NCI-H2171 treated with DMSO at 0.1 percent for 48 hours (cell line): ENCODE results near the gene OR10V1.
"Not testable (repeated sequence)": the region's sequence is repeated elsewhere in the genome, so short reads cannot be mapped to it uniquely, and the experiment has no call there.

Experiments
- DNase-seq: peaks from one replicate; lab custom pipeline; 2025; lab: John Stamatoyannopoulos, UW

OR10V1 gene

DNA sequence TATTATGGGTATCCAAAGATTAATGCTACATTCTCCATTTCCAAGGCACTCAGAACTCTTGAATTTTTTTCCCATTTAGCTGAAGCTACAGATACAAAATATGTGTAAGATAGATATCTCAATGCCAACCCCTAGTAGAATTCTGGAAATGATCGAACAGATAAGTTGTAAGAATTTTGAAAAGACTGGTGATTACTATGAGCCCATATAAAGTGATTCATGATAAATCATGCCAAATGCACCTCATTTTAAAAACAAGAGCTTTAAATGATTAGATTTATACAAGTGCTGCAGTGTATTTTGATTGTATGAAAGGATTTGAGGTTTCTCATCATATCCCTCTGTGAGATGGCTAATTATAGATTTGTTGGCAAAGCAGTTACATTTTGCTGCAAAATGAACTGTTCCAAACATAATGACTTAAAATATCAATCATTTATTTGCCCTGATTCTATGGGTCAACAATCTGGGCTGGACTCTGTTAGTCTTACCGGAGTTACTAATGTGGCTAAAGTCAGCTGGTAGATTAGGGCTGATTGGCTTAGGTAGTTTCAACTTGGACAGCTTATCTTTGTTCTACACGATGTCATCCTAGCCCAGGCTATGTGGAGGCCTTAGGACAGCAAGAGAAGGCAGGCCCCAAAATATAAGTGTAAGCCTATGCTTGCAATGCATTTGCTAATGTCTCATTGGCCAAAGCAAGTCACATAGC, 3.4 kb downstream of the OR10V1 start:
- DNase-seq, result no peak

DNA sequence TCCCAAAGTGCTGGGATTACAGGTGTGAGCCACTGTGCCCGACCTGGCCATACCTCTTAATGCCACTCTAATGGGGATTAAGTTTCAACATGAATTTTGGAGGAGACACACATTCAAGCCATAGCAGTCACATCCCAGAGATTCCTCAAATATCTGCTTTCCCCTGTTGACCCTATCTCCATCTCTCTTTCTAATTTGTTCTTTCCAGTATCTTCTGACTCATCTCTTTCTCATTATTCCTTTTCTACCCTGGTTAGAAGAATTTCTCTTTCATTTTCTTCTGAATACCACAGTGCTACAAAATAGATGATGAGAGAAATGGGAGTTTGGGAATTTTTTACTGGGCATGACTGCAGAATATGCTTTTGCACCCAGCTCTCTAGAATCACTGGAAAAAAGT, 5.1 kb downstream of the OR10V1 start:
- no peak for DNase-seq

DNA sequence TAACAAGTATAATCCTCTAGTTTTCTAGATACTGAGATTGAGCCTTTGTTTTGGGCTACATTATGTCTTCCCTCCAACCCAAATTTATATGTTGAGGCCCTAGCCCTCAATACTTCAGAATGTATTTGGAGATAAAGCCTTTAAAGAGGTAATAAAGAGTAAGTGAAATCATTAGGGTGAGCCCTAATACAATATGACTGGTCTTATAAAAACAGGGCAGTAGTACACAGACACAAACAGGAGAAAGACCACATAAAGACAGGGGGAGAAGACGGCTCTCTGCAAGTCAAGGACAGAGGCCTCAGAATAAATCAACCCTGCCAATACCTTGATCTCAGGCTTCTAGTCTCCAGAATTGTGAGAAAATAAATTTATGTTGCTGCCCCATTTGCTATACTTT, 6.3 kb downstream of the OR10V1 start:
- no peak for DNase-seq

DNA sequence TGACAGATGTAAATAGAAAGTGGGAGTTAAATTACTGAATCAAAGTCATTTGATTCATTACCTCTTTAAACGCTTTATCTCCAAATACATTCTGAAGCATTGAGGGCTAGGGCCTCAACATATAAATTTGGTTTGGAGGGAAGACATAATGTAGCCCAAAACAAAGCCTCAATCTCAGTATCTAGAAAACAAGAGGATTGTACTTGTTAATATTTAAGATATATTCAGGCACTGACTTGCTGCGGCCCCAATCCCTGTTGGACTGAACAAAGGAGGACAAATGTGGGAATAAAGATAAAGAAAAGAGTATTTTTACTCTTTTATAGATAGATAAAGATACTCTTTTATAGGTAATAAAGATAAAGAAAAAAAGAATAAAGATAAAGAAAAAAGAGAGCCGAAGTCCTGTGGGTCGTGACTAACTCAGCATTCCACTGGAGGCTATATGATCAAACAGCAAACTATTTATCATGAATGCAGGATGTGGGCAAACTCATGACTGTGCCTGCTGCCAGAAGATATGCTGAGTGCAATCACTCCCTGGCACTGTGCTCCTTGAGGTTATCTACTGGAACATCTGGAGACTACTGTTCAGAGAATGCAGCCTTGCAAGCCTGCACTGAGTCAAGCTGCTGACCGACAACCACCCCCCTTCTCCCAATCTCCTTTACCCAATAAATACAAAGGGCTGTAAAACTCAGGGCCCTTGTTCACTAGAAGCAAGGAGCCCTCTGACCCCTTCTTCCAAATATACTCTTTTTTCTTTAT, 6.9 kb downstream of the OR10V1 start:
- no peak for DNase-seq

DNA sequence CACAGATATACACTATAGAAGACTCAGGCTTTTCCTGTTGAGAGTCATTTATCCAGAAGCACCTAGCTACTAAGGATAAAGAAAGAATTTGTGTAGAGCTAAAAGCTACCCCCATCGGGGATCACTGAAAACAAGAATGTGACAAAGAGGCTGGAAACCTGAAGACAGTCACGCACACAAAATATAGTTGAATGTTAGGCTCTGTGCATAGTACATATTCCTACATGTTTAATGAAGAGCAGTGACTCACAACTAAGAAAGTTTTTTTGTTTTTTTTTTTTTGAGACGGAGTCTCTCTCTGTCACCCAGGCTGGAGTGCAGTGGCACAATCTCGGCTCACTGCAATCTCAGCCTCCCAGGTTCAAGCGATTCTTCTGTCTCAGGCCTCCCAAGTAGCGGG, 8.4 kb downstream of the OR10V1 start:
- DNase-seq, result no peak

DNA sequence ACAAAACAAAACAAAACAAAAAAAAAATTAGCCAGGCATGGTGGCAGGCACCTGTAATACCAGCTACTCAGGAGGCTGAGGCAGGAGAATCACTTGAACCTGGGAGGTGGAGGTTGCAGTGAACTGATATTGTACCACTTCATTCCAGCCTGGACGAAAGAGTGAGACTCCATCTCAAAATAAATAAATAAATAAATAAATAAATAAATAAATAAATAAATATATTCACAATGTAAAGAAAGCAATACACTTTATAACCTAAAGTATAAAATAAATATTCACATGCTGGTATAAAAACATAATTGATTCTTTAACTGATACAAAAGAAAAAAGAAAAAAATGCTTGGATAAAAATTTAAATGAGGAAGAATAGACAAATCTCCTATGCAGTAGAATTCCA, 10.1 kb downstream of the OR10V1 start:
- not testable (repeated sequence) for DNase-seq

DNA sequence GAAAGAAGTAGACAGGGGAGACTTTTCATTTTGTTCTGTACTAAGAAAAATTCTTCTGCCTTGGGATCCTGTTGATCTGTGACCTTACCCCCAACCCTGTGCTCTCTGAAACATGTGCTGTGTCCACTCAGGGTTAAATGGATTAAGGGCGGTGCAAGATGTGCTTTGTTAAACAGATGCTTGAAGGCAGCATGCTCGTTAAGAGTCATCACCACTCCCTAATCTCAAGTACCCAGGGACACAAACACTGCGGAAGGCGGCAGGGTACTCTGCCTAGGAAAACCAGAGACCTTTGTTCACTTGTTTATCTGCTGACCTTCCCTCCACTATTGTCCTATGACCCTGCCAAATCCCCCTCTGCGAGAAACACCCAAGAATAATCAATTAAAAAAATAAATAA, 13.5 kb downstream of the OR10V1 start:
- not testable (repeated sequence) for DNase-seq

DNA sequence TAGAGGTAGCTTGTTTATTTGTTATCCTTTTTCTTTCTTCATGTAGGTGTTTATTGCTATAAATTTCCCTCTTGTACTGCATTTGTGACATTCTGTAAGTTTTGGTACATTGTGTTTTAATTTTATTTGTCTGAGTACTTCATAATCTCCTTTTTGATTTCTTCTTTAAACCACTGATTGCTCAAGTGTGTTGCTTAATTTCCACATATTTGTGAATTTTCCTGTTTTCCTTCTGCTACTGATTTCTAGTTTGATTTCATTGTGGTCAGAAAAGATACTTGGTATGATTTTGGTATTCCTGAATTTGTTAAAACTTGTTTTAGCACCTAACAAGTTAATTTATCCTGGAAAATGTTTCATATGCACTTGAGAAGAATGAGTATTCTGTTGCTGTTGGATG, 15.1 kb downstream of the OR10V1 start:
- no peak for DNase-seq

DNA sequence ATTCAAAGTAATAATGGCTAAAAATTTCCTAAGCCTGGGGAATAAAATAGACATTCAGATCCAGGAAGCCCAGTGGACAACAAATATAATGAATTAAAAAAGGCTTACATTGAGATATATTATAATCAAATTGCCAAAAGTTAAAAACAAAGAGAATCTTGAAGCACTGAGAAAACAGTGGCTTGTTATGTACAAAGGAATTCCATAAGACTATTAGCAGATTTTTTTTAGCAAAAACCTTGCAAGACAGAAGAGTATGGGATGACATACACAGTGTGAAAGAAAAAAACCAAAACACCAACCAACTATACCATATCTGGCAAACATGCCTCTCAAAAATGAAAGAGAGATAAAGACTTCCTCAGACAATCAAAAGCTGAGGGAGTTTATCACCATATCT, 20.7 kb downstream of the OR10V1 start:
- no peak for DNase-seq

DNA sequence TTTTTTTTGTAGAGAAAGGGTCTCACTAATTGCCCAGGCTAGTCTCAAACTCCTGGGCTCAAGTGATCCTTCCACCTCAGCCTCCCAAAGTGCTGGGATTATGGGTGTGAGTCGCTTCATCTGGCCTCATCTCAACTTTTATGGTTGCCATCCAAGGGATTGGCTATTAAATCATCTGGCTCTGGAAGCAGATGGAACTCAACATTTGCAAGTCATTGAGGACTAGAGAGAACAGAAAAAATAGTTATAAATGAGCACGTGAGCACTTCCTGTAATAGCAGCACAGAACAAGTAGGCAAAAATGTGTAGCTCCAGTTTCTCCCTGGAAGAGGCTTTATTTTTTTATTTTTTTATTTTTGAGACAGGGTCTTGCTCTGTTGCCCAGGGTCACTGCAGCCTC, 22.5 kb downstream of the OR10V1 start:
- no peak for DNase-seq

DNA sequence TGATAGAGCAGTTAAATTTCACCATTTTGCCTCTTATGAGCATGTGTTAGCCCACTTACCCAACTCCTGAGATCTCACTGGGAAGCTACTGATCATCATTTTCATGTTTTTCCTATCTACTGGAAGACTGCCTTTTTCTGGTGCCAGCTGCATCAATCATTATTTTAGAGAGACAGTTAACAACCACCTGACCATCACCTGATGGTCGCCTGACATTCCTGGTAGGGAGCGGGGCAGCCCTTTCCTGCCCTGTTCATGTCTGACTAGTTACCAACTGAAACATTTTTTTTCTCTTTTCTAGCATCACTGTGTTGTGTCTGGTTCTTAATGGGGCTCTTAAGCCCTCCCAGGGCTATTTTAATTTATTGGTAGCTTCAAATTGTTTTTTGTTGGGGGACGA, 24.6 kb downstream of the OR10V1 start:
- no peak for DNase-seq

DNA sequence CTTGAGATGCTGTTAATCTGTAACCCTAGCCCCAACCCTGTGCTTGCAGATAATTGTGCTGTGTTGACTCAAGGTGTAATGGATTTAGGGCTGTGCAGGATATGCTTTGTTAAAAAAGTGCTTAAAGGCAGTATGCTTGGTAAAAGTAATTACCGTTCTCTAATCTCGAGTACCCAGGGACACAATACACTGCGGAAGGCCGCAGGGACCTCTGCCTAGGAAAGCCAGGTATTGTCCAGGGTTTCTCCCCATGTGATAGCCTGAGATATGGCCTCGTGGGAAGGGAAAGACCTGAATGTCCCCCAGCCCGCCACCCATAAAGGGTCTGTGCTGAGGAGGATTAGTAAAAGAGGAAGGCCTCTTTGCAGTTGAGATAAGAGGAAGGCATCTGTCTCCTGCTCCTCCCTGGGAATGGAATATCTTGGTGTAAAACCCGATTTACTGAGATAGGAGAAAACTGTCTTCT, 32.4 kb downstream of the OR10V1 start:
- not testable (repeated sequence) for DNase-seq

DNA sequence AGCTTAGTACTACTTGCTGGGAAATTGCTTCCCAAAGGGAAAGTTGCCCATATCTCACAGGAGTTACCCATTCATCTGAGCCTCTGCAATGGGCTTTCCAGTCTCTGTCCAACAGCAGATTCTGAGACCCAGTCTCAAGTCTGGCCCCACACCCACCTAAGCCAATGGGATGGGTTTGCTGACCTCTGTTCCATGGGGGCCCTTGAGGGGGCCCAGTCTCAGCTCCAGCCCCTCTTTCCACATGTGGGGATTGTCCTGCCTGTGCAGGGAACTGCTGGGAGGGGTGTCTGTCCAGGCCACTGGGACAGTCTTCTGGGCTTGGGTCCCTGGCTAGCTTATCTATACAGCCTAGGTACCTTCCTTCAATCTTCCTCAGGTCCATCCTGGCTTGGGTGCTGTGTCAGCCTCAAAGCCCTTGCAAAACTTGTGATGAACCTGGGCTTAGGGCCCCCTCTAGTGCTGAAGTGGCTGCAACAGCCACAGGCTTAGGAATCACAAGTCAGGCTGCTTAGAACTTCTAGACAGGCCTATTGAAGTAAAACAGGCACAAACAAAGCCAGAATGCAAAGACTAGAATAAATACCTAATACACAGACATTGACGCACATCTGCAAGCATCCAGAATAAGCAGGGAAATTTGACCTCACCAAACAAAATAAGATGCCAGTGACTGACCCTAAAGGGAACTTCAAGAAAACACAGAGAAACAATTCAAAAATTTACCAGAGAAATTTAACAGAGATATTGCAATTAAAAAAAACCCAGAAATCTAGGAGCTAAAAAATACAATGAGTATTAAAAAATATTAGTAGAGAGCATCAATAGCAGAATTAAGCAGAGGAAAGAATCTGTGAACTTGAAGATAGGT, 33.1 kb downstream of the OR10V1 start:
- DNase-seq, result peak; percentile 60

DNA sequence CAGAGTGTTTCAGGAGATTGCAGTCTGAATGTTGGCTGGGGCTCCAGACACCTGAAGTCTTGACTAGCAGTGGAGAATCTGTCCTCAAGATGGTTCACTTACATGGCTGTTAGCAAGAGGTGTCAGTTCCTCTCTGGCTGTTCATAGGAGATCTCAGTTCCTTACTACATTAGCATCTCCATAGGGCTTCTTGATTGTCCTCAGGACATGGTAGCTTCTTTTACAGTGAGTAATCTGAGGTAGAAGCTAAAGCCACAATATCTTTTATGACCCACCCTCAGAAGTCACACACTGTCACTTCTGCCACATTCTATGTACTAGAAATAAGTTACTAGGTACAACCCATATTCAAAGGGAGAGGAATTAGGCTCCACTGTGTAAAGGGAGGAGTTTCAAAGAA, 34.3 kb downstream of the OR10V1 start:
- no peak for DNase-seq

DNA sequence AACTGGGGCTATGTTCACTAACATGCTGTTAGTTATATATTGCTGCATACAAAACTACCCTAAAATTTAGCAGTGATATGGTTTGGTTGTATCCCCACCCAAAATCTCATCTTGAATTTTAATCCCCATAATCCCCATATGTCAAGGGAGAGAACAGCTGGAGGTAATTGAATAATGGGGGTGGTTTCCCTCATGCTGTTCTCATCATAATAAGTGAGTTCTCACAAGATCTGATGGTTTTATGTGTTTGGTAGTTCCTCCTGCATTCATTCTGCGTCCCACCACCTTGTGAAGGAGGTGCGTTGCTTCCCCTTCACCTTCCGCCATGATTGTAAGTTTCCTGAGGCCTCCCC, 34.9 kb downstream of the OR10V1 start:
- DNase-seq, result no peak

DNA sequence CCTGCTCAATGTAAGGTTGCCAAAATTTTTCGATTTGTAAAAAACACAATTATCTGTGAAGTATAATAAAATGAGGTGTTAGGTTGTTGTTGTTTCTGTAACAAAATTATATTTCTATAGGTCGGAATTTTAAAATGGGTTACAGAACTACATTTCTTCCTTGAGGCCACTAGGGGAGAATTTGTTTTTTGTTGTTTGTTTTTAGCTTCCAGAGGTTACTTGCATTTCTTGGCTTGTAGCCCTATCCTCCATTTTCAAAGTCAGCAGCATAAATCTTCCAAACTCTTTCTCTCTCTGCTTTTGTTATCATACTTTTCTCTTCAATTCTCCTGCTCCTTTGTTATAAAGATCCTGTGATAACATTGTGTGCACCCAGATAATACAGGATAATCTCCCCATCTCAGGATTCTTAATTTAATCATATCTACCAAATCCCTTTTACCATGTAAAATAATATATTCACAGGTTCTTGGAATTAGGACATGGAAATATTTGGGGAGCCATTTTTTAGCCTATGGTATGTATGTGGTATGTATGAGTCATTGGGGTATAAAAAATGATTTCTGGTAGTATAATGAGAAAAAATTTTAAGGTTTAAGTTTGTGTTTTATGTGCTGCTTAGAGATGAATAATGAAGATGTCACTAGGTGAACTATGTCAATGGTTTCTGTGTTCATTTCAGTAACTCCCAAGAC, 35.4 kb downstream of the OR10V1 start:
- DNase-seq, result no peak

DNA sequence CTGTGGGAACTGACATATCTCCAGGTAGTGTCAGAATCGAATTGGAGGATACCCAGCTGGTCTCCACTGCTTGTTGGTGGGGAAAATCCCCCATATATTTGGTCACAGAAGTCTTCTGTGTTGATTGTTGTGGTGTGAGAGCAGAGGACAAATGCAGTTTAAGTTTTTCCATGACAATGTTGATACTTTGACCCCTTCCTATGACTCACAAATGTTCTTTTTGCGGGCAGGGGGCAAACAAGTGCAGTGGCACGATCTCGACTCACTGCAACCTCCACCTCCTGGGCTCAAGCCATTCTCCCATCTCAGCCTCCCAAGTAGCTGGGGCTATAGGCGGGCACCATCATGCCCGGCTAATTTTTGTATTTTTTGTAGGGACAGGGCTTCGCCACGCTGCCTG, 37.4 kb downstream of the OR10V1 start:
- DNase-seq, result no peak

DNA sequence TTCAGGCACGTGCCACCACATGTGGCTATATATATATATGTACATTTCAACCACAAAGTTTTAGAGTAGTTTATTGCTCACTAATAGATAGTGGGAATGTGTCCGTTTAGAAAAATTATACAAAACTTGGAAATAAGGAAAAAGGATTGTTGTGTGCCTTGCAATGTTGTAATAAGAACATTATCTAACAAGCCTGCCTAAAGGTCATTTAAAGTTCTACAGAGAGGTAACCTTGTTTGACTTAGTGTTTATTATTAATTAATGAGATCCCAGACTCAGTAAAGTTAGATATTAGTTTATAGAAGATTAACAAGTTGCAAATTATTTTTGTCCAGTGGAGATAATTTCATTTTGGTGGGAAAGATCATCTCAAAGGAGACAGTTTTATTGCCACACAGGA, 39.4 kb downstream of the OR10V1 start:
- no peak for DNase-seq

DNA sequence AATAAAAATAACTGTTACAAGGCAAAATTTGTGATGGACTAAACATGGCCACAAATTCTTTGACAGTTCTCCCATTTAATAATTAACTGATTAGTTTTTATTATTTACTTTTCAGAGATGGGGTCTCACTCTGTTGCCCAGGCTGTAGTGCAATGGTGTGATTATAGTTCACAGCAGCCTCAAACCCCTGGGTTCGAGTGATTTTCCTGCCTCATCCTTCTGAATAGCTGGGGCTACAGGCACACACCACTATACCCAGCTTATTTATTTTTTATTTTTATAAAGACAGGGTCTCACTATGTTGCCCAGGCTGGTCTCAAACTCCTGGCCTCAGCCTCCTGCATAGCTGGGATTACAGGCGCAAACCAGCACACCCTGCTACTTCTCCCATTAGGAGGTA, 40.4 kb downstream of the OR10V1 start:
- DNase-seq, result no peak

DNA sequence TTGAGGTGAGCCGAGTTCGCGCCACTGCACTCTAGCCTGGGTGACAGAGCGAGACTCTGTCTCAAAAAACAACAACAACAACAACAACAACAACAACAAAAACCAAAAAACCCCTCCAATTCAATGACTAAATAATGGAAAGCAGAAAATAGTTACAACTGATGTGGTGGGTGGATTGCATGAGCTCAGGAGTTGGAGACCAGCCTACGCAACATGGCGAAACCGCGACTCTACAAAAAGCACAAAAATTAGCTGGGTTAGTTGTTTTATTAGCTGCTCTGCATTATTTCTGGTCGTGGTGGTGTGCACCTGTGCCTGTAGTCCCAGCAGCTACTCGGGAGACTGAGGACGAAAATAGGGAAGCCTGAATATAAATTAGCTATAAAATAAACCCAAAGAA, 42.2 kb downstream of the OR10V1 start:
- no peak for DNase-seq

DNA sequence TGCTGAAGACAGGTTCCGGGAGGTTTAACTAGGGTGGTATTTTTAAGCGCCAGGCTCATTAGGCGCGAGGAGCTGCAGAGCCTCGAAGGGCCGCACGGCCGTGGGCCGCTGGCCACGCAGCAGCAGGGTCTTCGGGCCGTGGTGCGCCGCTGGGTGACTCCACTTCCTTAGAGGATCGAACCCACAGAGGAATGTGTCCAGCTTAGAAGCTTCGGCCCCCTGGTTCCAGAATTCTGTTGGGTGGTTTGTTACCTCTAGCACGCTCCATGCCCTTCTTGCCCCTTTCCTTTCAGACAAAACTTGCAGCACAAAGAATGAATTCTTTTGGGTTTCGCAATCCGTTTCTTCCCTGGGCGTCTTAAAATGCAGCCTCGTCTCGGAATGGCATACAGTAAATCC, 44.0 kb downstream of the OR10V1 start:
- DNase-seq, result no peak

DNA sequence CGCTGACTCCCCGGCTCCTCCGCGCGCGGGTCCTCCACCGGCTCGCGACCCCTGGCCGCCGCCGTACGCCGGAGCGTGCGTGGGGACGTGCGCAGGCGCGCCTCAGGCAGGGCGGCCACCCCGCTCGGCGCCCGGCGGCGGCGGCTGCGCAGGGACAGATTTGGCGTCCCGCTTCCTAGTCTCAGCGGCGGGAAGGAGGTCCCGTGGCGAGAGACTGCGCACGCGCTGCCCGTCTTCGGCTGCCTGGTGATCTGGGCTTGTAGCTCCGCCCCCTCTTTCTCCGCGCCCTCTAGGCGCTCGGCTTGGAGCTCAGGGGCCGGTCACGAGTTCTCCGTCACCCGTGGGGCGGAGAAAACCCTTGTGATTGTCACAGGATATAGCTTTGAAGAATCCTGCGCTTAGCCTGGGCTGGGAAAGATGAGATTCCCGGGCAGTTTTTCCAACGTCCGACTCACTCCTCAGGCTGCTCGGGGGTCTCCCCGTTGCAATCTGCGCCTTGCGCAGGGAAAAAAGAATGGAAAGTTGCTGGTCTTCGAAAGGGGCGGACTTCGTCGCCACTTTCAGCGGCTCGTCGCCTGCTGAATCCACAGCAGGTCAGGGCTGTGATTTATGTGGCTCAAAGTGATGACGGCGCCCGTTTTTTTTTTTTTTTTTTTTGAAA, 44.6 kb downstream of the OR10V1 start, which contains the start of gene PATL1:
Gene PATL1, minus strand, starts transcription at position 88 of the 661 bp plus-strand sequence. CDS start 142 bp downstream, outside the sequence.
- peak; percentile 98 for DNase-seq
